Measurements from ENCODE around the gene SETD6.
A peak's percentile ranks its signal among the peaks of the same experiment; 100 is the strongest.

SETD6 gene

DNA sequence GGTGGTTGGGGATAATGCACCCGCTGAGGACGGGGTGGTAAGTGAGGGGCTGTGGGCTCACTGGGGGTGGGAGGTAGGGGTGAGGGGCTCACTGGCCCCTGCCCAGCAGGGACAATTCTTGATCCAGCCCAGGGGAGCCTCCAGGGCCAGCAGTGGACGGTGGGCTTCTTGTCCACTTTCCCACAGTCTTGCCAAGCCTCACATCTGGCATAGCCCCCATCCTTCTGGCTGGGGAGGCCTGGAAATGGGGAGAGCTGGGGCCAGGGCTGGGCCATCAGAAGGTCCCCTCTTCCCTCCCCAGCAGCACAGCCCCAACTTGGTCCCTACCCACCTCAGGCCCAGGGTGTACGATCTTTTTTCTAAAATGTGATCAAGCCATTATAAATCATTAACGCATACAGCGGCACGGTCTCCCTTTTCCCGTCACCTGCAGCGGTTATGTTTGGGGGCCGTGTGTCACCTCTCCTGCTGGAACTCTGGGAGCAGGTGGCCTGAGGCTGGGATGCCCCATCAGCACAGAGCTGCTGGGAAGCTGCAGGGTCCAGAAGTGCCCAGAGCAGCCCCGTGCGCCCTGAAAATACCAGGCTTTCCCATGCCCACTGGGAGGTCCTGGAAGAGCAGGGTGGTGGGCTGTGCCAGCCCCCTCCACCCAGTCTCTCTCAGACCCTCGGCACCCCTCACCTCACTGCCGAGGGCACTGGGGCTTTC lies 7.2 kb upstream of the SETD6 start:
- DNase-seq (ENCODE audit: low read depth in 4 of 4, low spot score in 1 of 4): no peak

DNA sequence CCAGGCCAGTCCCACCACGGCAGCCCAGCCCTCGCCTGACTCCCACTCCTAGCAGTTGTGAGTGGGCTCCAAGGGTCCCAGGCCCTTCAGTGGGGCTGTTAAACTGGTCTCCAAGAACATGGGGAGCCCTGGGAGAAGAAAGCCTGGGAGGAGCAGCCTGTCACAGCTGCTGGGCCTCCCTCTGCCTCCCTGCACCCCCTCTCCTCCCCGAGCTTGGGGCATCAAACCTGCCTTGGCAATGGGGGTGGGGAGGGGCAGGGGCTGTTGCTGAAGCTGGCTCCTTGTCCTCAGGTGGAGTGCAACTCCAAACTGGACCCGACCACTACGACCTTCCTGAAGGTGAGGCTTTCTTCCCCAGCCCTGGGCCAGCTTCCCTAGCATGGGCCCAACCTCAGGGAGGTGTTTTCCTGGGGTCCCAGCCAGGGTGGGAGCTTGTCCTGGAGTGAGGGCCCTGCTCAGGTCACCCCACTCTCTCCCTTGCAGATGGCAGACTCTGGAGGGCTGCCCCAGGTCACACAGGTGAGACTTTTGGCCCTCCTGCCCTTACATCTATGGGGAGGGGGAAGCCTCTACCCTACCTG lies 6.6 kb upstream of the SETD6 start:
- no peak for DNase-seq (ENCODE audit: low read depth in 4 of 4, low spot score in 1 of 4)

DNA sequence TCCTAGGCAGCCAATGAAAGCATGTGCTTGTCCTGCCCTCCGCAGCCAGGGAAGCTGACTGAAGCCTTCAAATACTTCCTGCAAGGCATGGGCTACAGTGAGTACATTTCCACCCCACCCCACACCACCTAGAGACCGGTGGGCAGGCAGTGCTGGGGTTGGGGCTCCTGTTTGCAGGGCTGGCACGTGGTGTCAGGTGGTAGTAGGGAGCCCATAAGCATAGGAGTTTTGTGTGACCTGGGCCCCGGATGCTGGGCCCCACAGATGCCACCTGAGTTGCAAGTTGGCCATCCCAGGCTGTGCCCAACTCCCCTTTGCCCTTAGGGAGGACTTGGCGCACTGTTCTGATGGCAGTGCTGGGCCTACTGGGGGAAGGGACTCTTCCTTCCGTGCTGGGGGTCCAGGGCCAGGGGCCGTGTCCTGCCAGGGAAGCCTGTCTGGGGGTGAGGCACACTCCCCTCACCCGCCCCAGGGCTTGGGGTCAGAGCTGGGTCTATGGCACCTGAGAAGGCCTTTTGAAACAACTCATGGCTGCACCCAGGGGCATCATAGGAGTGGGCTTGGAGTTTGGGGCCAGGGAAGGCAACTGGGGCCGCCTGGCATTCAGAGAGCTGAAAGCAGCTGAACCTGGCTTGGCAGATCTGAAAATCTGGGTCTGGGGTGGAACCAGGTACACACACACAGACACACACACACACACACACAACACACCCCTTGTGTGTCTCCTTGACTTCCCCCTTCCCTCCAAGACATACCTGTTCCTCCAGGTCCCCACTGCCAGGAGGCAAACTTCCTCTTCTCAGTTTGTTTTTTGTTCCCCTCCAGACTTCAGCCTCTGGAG lies 5.8 kb upstream of the SETD6 start:
- no peak for DNase-seq (ENCODE audit: low read depth in 4 of 4, low spot score in 1 of 4)

DNA sequence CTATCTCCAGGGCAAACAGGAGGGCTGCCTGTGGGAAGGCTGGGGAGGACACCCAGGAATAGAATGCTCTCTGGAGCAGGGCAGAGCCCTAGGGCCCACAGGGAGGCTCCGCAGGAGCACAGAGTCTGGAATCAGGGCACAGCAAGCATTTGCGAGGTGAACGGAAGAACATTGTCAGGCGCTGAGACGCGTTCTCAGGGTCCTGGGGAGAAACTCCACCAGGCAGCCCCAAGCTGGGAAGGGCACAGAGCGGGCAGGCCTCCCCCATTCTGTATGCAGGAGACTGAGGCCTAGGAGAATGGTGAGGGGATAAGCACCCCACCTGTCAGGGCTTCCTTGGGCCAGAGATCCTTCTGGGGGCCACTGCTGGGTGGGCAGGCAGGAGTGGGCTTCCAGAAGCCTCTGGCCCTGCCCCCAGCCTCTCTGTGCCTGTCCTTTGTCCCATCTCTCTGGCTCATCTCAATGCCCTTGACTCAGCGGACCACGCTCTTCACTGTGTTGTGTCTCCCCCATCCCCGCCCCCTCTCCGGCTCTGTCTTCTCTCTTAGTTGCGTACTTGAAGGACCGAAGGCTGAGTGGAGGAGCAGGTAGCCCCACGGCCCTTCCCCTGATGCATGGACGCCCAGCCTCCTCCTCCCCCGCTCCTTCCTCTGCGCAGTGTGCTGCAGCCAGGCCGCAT lies 5.1 kb upstream of the SETD6 start:
- no peak for DNase-seq (ENCODE audit: low read depth in 4 of 4, low spot score in 1 of 4)

DNA sequence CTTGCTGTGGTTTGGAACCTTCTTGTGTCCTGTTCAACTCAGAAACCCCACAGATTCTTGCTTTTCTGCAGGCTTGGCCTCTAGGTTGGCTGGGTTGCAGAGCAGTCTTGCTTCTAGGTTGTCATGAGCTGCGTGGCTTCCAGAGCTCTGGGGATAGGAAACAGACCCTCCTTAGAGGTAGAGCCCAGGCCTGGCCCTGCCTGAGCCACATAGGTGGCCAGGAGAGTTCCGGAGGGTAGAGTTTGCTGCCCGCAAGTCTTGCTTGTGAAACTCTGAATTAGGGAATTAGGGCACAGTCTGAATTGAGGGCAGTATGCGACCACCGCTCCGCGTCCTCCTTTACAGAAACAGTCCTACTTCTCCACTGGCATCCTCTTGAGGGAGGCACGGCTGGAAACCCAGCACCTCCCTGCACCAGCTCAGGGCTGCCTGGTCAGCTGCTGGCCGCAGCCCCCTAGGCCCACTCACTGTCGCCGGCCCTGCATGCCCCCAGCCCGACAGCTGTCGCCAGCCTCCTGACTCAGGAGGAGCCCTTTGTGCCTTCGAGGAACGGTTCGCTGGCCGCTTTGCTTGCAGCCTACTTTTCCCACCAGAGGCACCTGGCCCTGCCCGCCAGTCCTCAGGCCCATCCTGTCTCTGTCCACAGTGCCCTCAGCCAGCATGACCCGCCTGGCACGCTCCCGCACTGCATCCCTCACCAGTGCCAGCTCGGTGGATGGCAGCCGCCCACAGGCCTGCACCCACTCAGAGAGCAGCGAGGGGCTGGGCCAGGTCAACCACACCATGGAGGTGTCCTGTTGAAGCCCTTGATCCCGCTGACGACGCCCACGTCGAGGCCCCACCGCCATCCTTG lies 4.3 kb upstream of the SETD6 start:
- no peak for DNase-seq (ENCODE audit: low read depth in 4 of 4, low spot score in 1 of 4)

DNA sequence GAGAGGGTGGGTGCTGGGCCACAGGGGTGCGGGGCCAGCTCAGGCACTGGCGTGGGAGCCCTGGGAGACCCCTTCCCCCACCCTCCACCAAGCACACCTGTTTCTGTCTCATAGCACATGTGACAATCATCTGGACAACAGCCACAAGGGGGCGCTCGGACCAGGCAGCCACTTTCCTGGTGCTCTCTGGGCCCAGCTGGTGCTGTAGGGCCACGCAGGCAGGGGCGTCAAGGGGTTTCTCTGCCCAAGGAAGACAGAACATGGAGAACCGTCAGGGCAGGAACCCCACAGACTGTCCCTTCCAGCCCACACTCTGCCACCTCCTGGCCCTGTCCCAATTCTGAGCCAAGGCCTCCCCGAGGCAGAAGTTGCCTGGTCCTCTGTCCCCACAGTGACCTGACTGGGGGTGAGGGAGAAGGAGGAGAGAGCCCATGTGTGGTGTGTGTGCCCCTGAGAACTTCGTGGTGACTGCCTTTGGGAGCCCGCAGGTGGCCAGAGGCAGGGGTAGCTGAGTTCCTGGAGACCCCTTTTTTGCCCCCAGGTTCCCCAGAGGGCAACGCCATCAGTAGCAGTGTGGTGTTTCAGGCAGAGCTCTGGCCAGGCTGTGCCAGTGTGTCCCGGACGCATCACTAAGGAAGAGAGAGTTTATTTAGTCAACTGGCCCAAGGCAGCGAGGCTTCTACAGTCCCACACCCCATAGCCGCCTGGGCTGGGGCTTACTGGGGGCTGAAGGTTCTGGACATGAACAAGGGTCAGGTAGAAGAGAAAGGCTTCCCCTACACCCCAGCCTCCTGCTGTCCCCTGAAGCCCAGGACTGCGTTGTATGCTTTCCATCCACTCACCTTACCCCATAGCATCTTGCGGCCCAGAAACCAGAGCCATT lies 3.1 kb upstream of the SETD6 start:
- DNase-seq (ENCODE audit: low read depth in 4 of 4, low spot score in 1 of 4): peak; percentile 79 to 94 (median 84)

DNA sequence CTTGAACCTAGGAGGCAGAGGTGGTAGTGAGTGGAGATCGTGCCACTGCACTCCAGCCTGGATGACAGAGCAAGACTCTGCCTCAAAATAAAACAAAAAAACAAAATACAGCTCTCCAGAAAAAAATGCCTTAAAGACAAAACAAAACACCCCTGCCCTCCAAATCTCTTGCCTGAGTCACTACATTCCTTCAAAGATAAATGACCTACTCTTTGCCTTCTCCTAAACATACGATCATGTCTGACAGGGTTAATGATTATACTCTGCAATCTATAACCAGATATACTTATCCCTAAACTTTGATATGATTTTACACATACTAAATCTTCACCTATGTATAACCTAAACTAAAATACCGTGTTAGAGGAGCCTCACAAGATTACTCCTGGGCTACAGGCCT lies 1.4 kb upstream of the SETD6 start:
- DNase-seq (ENCODE audit: low read depth in 4 of 4, low spot score in 1 of 4): no peak

DNA sequence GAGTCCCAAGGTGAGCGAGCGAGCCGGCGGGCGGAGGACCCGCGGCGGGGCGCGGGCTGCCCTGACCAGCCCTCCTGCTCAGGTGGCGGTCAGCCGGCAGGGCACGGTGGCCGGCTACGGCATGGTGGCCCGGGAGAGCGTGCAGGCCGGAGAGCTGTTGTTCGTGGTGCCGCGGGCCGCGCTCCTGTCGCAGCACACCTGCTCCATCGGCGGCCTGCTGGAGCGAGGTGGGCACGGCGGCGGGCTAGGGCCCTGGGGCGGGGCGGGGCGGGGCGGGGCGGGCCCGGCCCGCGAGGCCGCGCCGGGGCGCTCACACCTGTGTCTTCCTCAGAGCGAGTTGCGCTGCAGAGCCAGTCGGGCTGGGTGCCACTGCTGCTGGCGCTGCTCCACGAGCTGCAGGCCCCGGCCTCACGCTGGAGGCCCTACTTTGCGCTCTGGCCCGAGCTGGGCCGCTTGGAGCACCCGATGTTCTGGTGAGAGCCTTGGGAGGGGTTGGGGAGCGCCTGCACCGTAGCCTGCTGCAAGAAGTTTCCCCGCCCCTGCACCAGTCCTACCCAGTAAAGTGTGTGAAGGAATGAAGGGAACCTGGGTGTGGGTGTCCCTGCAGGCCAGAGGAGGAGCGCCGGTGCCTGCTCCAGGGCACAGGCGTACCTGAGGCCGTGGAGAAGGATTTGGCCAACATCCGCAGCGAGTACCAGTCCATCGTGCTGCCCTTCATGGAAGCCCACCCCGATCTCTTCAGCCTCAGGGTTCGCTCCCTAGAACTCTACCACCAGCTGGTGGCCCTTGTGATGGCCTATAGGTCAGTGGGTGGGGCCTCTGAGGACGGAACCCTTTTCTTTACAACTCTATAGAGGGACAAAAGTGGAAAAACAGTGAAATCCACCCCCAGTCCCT lies 802 bp downstream of the SETD6 start:
- DNase-seq (ENCODE audit: low read depth in 4 of 4, low spot score in 1 of 4): peak in 1 of 4 experiments; percentile 37

DNA sequence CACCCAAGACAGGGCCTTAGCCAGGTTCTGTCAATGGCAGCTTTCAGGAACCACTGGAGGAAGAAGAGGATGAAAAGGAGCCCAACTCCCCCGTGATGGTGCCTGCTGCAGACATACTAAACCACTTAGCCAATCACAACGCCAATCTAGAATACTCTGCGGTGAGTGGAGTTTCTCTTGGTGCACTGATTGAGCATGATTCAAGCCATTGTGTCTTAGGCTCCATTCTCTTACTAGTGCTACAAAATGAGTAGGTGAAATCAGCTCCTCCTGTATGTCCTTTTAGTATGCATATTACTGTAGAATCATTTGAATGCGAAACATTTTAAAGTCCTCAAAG lies 1.4 kb downstream of the SETD6 start:
- DNase-seq (ENCODE audit: low read depth in 4 of 4, low spot score in 1 of 4): no peak

DNA sequence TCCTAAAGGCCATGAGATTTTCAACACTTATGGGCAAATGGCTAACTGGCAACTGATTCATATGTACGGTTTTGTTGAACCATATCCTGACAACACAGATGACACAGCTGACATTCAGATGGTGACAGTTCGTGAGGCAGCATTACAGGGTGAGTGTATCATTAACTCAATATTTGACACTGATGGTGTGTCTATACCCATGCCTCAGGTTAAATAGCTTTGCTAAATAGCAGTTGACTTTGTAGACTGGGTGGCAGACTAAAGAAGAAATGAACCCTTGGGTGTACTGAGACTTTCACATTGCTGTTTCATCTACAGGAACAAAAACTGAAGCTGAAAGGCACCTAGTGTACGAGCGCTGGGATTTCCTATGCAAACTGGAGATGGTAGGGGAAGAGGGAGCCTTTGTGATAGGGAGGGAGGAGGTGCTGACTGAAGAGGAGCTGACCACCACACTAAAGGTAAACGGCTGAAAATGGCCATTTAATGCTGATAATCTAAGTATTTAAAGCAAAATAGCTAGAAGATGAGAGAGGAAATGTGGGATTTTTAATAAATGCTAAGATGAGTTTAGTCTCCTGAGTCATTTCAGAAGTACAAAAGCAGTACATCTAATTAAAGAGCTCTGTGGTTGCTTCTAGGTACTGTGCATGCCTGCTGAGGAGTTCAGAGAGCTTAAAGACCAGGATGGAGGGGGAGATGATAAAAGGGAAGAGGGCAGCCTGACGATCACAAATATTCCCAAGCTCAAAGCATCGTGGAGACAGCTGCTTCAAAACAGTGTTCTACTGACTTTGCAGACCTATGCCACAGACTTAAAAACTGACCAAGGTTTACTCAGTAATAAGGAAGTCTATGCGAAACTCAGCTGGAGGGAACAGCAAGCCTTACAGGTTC lies 3.0 kb downstream of the SETD6 start:
- DNase-seq (ENCODE audit: low read depth in 4 of 4, low spot score in 1 of 4): no peak

DNA sequence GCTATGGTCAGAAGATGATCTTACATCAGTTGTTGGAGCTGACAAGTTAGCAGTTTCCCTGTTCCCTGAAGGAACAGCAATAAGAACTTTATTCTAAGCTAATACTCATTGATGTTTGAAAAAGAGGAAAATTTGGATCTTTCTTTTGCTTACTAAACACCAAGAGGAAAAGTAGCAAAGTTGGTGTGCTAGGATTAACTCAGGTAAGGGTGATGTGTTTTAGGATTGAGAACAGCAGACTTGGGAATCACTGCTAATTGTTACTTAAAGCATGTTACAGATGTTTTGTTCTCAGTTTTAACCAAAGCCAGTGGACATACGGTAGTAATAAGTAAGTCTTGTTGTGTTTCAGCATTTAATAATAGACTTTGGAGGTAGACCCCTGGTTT lies 3.7 kb downstream of the SETD6 start:
- DNase-seq (ENCODE audit: low read depth in 4 of 4, low spot score in 1 of 4): no peak

DNA sequence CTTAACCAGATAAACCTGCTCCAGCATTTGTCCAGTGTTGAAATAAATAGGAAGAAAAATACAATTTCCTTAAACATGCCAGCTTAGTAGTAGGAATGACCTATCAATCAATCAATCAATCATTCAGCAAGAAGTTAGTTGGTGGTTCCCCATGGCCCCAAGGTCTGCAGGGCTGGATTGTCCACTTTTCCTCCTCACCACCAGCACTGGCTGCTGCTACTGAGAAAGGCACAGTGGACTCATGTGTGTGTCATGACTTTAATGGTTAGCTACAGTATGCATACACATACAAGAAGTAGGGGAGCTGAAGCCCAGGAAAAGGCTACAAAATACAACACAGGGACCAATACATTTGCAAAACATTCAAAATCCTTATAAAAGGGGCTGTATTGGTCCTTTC lies 4.4 kb downstream of the SETD6 start:
- no peak for DNase-seq (ENCODE audit: low read depth in 4 of 4, low spot score in 1 of 4)

DNA sequence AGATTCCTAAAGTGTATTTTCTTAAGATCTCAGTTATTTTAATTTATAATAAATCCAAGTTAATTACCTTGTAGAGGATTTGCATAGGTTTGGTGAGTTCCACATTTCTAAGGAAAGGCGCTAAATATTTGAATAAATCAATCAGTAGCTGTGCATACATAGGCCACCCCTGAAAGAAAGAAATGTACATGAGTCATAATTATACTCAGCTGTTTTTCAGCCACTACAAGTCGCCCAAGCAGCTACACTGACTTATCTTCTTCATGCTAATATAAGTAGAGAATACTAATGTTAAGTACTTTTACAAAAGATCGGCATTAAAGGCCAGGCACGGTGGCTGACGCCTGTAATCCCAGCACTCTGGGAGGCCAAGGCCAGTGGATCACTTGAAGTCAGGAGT lies 14.9 kb downstream of the SETD6 start:
- DNase-seq (ENCODE audit: low read depth in 4 of 4, low spot score in 1 of 4): no peak

DNA sequence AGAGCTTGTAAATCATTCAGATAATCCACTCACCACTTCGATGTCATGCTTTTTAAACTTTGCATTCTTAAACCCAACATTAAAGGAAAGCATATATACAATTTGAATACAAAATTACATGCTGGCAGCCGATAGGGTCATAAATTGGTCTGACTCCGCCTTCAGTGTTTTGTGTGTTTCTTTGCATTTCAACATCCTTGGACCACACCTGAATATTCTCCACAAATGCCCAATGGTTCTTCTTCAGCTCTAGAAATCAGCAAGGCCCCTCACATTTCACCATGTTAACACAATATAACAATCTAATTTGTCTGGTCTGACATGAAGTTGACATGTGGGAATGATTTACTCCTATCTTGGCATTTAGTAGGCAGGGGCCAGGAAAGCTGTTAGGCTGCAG lies 17.1 kb downstream of the SETD6 start:
- no peak for DNase-seq (ENCODE audit: low read depth in 4 of 4, low spot score in 1 of 4)

DNA sequence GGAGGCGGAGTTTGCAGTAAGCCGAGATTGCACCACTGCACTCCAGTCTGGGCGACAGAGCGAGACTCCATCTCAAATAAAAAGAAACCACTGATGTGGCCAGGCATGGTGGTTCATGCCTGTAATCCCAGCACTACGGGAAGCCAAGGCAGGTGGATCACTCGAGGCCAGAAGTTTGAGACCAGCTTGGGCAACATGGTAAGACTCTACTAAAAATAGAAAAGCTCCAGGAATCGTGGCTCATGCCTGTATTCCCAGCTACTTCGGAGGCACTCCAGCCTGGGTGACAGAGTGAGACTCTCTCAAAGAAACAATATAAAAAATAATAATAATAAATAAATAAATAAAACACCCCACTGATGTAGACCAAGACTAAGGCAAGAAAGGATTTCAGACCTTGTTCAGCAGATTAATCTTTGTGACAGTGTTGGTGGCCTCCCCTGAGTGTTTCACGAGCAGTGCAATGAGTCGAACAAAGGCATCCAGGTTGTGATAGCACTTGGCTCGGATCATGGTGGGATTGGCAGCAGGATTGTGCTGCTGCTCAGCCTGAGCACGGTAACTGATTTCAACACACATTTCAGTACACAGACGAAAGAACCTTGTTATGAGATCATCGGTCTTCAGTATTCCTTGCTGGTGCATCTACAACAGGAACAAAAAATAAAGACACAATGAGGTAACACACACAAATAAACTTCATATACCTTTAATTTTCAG lies 18.6 kb downstream of the SETD6 start:
- DNase-seq (ENCODE audit: low read depth in 4 of 4, low spot score in 1 of 4): no peak

DNA sequence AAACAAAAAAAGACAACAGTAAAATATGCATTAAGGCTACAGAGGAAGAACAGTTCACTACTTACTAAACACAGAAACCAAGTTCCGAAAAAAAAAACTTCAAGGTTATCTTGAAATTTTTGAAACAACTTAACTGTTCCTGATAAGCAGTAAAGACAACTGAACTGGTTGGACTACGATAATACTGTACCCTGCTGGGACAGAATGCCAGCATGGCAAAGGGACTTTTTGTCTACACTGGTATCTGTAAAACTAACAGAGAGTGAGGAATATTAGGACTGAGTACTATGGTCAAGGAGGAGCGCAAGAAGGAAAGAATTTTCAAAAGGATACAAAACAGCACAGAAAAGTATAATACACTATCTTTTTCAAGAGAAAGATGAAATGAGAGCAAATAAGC lies 19.8 kb downstream of the SETD6 start:
- no peak for DNase-seq (ENCODE audit: low read depth in 4 of 4, low spot score in 1 of 4)

DNA sequence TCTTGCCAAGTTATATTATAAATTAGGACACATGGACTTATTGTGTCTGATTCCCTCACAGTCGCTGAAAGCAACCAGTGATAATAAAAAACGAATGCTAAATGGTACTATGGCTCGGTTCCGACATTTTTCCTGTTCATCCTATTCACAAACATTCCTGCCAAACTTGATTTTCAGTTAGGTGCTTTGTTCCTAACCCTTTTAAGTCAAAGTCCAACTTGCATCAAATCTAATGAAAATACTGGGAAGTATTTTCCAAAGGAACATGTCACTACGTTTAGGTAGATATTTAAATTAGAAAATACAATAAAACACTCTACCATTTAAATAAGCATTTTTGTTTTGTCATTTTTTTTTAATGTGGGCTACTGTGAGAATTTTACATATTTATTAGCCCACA lies 21.0 kb downstream of the SETD6 start:
- DNase-seq (ENCODE audit: low read depth in 4 of 4, low spot score in 1 of 4): no peak

Data from stimulated activated CD4-positive, alpha-beta T cell treated with anti-CD3 and anti-CD28 coated beads, Interleukin-1b, Interleukin-23, amount 100 ng/mL, for 24 hours (primary cell).